OCI-LY1 (cell line): Measurements from ENCODE around the gene RAB3GAP2.
"Not testable (repeated sequence)": the region's sequence is repeated elsewhere in the genome, so short reads cannot be mapped to it uniquely, and the experiment has no call there.

Experiments used
- CTCF ChIP-seq: fragments of 200-600 bp; sonication (generic), shearing (Covaris generic); IDR thresholded peaks from 2 replicates; pipeline ENCODE4 v1.5.1; 2017; ENCODE audit warnings: mild to moderate bottlenecking, antibody characterized with exemption, low read length, moderate library complexity, mixed read lengths
- EZH2 ChIP-seq: fragments of 200-600 bp; sonication (generic), shearing (Covaris generic); IDR thresholded peaks from 2 replicates; pipeline ENCODE4 v1.8.0; 2017; ENCODE audit warnings: borderline replicate concordance, mixed run types, mild to moderate bottlenecking, antibody characterized with exemption, low read length, moderate library complexity, mixed read lengths

- TF ChIP-seq CTCF, EZH2: not testable (repeated sequence)
These were observed 51.6 kb downstream of the RAB3GAP2 start for GRCh38 chr1:220220699-220221040.
